Lower lobe of right lung (tissue), 2 donors: ENCODE measurements around the gene P4HTM. TPM values are rescaled to one million over a fixed set of nuclear protein-coding genes. Genes with fewer than 3 reads are reported as not detected.

Experiments used
- ATAC-seq, 2 donors: fragments of 200-7000 bp; cut with Tn5 transposase; one replicate each; pipeline ENCODE4 v1.9.1; 2020 to 2022; ENCODE audit warnings: mild to moderate bottlenecking in 2 of 2, moderate library complexity in 2 of 2
- DNase-seq: peaks from one replicate; pipeline ENCODE4 v3.0.0-alpha.2; 2020
- H3K27ac ChIP-seq: fragments of 200-600 bp; one replicate; pipeline ENCODE4 v1.8.0; 2022
- H3K27me3 ChIP-seq: fragments of 200-600 bp; one replicate; pipeline ENCODE4 v1.8.0; 2022; ENCODE audit warnings: low read depth
- H3K36me3 ChIP-seq: fragments of 200-600 bp; one replicate; pipeline ENCODE4 v1.8.0; 2022; ENCODE audit warnings: mild to moderate bottlenecking
- H3K4me1 ChIP-seq: fragments of 200-600 bp; one replicate; pipeline ENCODE4 v1.8.0; 2022
- H3K4me3 ChIP-seq: fragments of 200-600 bp; one replicate; pipeline ENCODE4 v1.8.0; 2022; ENCODE audit warnings: mild to moderate bottlenecking
- H3K9me3 ChIP-seq: fragments of 200-600 bp; one replicate; pipeline ENCODE4 v1.8.0; 2022
- CTCF ChIP-seq: fragments of 200-600 bp; IDR thresholded peaks from one replicate; pipeline ENCODE4 v1.8.0; 2022; ENCODE audit warnings: antibody characterized with exemption, mild to moderate bottlenecking
- intact Hi-C: fragments of 100-400 bp; cut with DNase I; formaldehyde crosslinking; loops from one replicate; pipeline ENCODE4 v1.11.0; 2022
- total RNA-seq: library from RNA; stranded (reverse); fragmentation: NEBNext Ultra II Directional; extraction: Animal tissue kit (Norgen Biotek cat#: 25700); gene quantifications from one replicate; pipeline ENCODE4 v1.2.1, GENCODE V29; 2021
- donor health status: DM: no; HTN: yes; CAD: no; lungs with severe emphysema.

The P4HTM gene
- total RNA-seq, 1 donor from 2014 or later = 44.0 TPM

DNA sequence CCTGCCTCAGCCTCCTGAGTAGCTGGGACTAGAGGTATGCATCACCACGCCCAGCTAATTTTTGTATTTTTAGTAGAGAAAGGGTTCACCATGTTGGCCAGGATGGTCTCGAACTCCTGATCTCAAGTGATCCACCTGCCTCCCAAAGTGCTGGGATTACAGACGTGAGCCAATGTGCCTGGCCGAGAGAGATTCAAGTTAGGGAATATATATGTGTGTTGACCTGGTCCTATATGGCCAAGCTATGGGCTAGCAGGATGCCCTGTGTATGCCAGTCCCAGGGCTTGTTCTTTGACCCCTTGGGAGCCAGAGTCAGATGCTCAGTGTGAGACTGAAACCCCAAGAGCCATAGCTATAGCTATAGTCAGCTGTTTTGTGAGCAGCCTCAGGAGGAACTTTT lies 33.7 kb downstream of the P4HTM start:
- H3K27ac ChIP-seq = no peak overlapping the region
- H3K27me3 ChIP-seq = no peaks in the 10 kb centered on the region
- ATAC-seq = no peak
- no peaks in the 10 kb centered on the region for H3K9me3 ChIP-seq
- no peak for TF ChIP-seq CTCF
- H3K4me3 ChIP-seq = no peak overlapping the region
- H3K4me1 ChIP-seq = peaks cover 45% of the 10 kb centered on the region
- DNase-seq = no peak
- H3K36me3 ChIP-seq = peaks cover 42% of the 10 kb centered on the region
- intact Hi-C loops = no loop called here

DNA sequence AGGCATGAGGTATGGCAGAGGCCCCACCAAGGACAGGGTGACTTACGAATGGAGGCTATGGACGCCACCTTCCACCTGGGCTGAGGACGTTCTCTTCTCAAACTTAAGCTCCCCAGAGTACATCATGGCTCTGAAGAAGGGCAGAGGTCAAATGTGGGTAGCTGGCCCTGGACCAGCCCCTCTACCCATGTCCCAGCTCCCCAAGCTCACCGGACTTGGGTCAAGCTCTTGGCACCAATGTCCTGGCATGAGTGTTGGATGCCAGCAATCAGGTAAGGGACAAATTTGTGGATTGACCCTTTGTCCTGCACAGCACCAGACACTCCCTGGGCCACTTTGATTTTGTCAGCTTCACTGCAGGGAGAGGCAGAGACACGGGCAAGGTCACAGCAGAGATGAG lies 34.4 kb downstream of the P4HTM start:
- Histone ChIP-seq H3K27me3 (no peaks in the 10 kb centered on the region), H3K36me3 (peaks cover 42% of the 10 kb centered on the region), H3K4me1 (peaks cover 41% of the 10 kb centered on the region), H3K9me3 (no peaks in the 10 kb centered on the region), H3K4me3 (no peak overlapping the region), H3K27ac (no peak overlapping the region)
- intact Hi-C loops = no loop called here
- ATAC-seq = no peak
- TF ChIP-seq CTCF = no peak
- DNase-seq = no peak

- no peak for TF ChIP-seq CTCF
- no peaks in the 10 kb centered on the region for H3K9me3 ChIP-seq
- intact Hi-C loops = no loop called here
- H3K4me1 ChIP-seq = peaks cover 34% of the 10 kb centered on the region
- ATAC-seq (no peak), DNase-seq (no peak)
- no peak overlapping the region for H3K27ac ChIP-seq
- H3K4me3 ChIP-seq = no peak overlapping the region
- peaks cover 48% of the 10 kb centered on the region for H3K36me3 ChIP-seq
- H3K27me3 ChIP-seq = no peaks in the 10 kb centered on the region
Measured at GRCh38 chr3:49025005-49025792, 35.2 kb downstream of the P4HTM start.

GRCh38 chr3:49025793-49026520 lies 35.9 kb downstream of the P4HTM start:
- DNase-seq = no peak
- H3K4me1 ChIP-seq = peaks cover 30% of the 10 kb centered on the region

DNA sequence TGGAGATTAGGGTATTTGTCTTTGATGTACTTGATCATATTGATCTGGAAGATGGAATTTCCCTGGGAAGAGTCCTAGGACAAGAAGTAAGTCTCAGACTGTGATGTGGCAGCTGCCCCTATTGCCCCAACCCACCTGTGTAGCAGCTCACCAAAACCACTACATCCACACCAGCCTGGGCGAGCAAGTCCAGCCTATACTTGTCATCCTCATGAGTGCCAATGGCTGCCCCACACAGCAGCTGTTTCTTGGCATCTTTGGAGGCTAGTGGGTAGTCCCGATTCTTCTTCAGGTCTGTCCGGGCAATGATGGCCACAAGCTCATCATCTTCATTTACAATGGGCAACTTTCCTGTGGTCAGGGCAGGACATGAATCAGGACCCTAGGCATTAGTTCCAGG lies 36.5 kb downstream of the P4HTM start:
- Histone ChIP-seq H3K9me3 (no peaks in the 10 kb centered on the region), H3K27me3 (no peaks in the 10 kb centered on the region), H3K4me3 (no peak overlapping the region), H3K27ac (no peak overlapping the region), H3K4me1 (peaks cover 30% of the 10 kb centered on the region), H3K36me3 (peaks cover 62% of the 10 kb centered on the region)
- no peak for DNase-seq
- ATAC-seq = no peak
- intact Hi-C loops = no loop called here
- TF ChIP-seq CTCF = no peak

More at GRCh38 chr3:49025793-49026520, 35.9 kb downstream of the P4HTM start:
- TF ChIP-seq CTCF = no peak
- intact Hi-C loops = no loop called here
- Histone ChIP-seq H3K9me3 (no peaks in the 10 kb centered on the region), H3K4me3 (no peak overlapping the region), H3K27me3 (no peaks in the 10 kb centered on the region), H3K27ac (no peak overlapping the region), H3K36me3 (peaks cover 56% of the 10 kb centered on the region)
- no peak for ATAC-seq
